ENCODE measurements around the gene SLC16A4. TPM values are rescaled to one million over a fixed set of nuclear protein-coding genes. Genes with fewer than 3 reads are reported as not detected.

The SLC16A4 gene
- total and polyA plus RNA-seq, 2 experiments from 2014 or later: 10.7 to 16.2 TPM

DNA sequence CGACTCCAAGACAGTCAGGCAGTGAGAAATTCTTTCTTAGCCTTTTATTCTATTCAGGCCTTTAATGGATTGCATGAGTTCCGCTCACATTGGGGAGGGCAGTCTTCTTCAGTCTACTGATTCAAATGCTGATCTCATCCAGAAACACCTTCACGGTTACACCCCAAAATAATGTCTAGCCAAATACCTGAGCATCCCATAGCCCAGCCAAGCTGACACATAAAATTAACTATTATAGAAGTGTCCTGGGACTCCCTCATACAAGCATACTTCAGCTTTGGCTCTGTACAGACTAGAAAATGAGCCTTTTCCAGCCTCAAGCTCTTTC, 3.6 kb upstream of the SLC16A4 start:
- H4K20me1 ChIP-seq (ENCODE audit: insufficient read depth, poor library complexity, severe bottlenecking): no peaks in the 10 kb centered on the region
- TF ChIP-seq EZH2 (IDR thresholded peaks at IDR 0.05; ENCODE audit: borderline replicate concordance) (no peak), EZH2phosphoT487 (IDR thresholded peaks at IDR 0.05; ENCODE audit: low read depth, severe bottlenecking, unreplicated experiment) (no peak)
- TF ChIP-seq, protein P1, sequence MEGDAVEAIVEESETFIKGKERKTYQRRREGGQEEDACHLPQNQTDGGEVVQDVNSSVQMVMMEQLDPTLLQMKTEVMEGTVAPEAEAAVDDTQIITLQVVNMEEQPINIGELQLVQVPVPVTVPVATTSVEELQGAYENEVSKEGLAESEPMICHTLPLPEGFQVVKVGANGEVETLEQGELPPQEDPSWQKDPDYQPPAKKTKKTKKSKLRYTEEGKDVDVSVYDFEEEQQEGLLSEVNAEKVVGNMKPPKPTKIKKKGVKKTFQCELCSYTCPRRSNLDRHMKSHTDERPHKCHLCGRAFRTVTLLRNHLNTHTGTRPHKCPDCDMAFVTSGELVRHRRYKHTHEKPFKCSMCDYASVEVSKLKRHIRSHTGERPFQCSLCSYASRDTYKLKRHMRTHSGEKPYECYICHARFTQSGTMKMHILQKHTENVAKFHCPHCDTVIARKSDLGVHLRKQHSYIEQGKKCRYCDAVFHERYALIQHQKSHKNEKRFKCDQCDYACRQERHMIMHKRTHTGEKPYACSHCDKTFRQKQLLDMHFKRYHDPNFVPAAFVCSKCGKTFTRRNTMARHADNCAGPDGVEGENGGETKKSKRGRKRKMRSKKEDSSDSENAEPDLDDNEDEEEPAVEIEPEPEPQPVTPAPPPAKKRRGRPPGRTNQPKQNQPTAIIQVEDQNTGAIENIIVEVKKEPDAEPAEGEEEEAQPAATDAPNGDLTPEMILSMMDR (IDR thresholded peaks at IDR 0.05; ENCODE audit: poor library complexity): no peak
- H3K9me2 ChIP-seq (replicated peaks; ENCODE audit: insufficient read depth): no peaks in the 10 kb centered on the region
- H2AFZ ChIP-seq: no peak overlapping the region
- H3K4me2 ChIP-seq: peak overlapping the region; percentile 10
- H3K4me3 ChIP-seq: no peak overlapping the region
- no peaks in the 10 kb centered on the region for H3K79me2 ChIP-seq
- DNase-seq (ENCODE audit: low spot score): no peak
- H3K4me1 ChIP-seq (ENCODE audit: insufficient read depth): peaks cover 49% of the 10 kb centered on the region
- H3K9me3 ChIP-seq (ENCODE audit: low read depth): no peaks in the 10 kb centered on the region
- WGBS (ENCODE audit: low lambda C conversion rate, missing lambda C conversion rate): 96% methylated on average over 3 of the region's 3 CpGs
- H3K27me3 ChIP-seq: no peaks in the 10 kb centered on the region
- peak overlapping the region; percentile 64 for H3K27ac ChIP-seq
- H3K36me3 ChIP-seq (replicated peaks; ENCODE audit: insufficient read depth, low read depth): no peaks in the 10 kb centered on the region

- no peaks in the 10 kb centered on the region for H3K9me3 ChIP-seq (ENCODE audit: low read depth)
- H4K20me1 ChIP-seq (ENCODE audit: insufficient read depth, poor library complexity, severe bottlenecking): no peaks in the 10 kb centered on the region
- TF ChIP-seq EZH2phosphoT487 (IDR thresholded peaks at IDR 0.05; ENCODE audit: low read depth, severe bottlenecking, unreplicated experiment) (no peak), EZH2 (IDR thresholded peaks at IDR 0.05; ENCODE audit: borderline replicate concordance) (no peak)
- TF ChIP-seq, protein P1 (IDR thresholded peaks at IDR 0.05; ENCODE audit: poor library complexity): no peak
- H3K36me3 ChIP-seq (replicated peaks; ENCODE audit: insufficient read depth, low read depth): no peaks in the 10 kb centered on the region
- 46% methylated on average over 3 of the region's 3 CpGs for WGBS (ENCODE audit: low lambda C conversion rate, missing lambda C conversion rate)
- no peaks in the 10 kb centered on the region for H3K9me2 ChIP-seq (replicated peaks; ENCODE audit: insufficient read depth)
- H3K4me1 ChIP-seq (ENCODE audit: insufficient read depth): peaks cover 49% of the 10 kb centered on the region
- no peak overlapping the region for H3K4me3 ChIP-seq
- peak overlapping the region; percentile 78 for H3K27ac ChIP-seq
- H3K79me2 ChIP-seq: no peaks in the 10 kb centered on the region
- no peaks in the 10 kb centered on the region for H3K27me3 ChIP-seq
- DNase-seq (ENCODE audit: low spot score): peak; percentile 70
- peak overlapping the region; percentile 32 for H3K4me2 ChIP-seq
- no peak overlapping the region for H2AFZ ChIP-seq
Observed at GRCh38 chr1:110393691-110394492, 3.1 kb upstream of the SLC16A4 start.

DNA sequence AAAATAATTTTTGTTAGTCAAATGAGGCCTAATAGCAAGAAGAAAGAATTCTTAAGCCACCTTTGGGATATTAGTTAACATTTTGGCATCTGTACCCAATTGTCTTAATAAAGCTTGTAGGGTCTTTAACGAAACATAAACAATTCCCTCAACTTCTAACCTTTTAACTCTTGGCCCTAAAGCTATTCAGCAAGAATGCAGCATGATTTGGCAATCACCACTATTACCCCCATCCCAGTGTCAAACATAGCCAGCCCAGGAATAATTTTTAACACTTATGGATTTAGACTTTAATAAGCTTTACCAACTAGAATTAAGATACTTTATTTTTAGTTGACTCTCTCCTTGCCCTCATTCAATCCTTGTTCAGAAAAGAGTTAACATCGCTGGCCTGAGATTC, 2.5 kb upstream of the SLC16A4 start:
- Histone ChIP-seq H3K27me3 (no peaks in the 10 kb centered on the region), H3K9me2 (replicated peaks; ENCODE audit: insufficient read depth) (no peaks in the 10 kb centered on the region), H4K20me1 (ENCODE audit: insufficient read depth, poor library complexity, severe bottlenecking) (no peaks in the 10 kb centered on the region), H3K4me1 (ENCODE audit: insufficient read depth) (peaks cover 49% of the 10 kb centered on the region), H2AFZ (no peak overlapping the region), H3K27ac (peak overlapping the region; percentile 78), H3K9me3 (ENCODE audit: low read depth) (no peaks in the 10 kb centered on the region), H3K79me2 (no peaks in the 10 kb centered on the region), H3K36me3 (replicated peaks; ENCODE audit: insufficient read depth, low read depth) (no peaks in the 10 kb centered on the region), H3K4me3 (no peak overlapping the region), H3K4me2 (peak overlapping the region; percentile 32)
- DNase-seq (ENCODE audit: low spot score): no peak
- 64% methylated on average over 2 of the region's 2 CpGs for WGBS (ENCODE audit: low lambda C conversion rate, missing lambda C conversion rate)
- TF ChIP-seq EZH2 (IDR thresholded peaks at IDR 0.05; ENCODE audit: borderline replicate concordance): no peak
- TF ChIP-seq, protein P1 (IDR thresholded peaks at IDR 0.05; ENCODE audit: poor library complexity): no peak
- TF ChIP-seq EZH2phosphoT487 (IDR thresholded peaks at IDR 0.05; ENCODE audit: low read depth, severe bottlenecking, unreplicated experiment): no peak

All from hepatocyte (in vitro differentiated cells).